ENCODE data around the gene DOCK2. TPM values are rescaled to one million over a fixed set of nuclear protein-coding genes. Genes with fewer than 3 reads are reported as not detected.

DOCK2 gene
- total RNA-seq, 1 donor, result 6.2 TPM

- peaks cover 17% of the 10 kb centered on the region for H3K4me1 ChIP-seq (ENCODE audit: insufficient read depth, low read length)
- H3K4me3 ChIP-seq (ENCODE audit: insufficient read depth, low read length), result no peak overlapping the region
- no peak overlapping the region for H3K4me2 ChIP-seq (ENCODE audit: insufficient read depth, low read length)
- H3K36me3 ChIP-seq (ENCODE audit: insufficient read depth, low read length), result no peaks in the 10 kb centered on the region
- H3K27ac ChIP-seq (ENCODE audit: low read depth, low read length), result no peak overlapping the region
- H3K79me2 ChIP-seq (ENCODE audit: insufficient read depth, low read length), result no peaks in the 10 kb centered on the region
- H4K20me1 ChIP-seq (ENCODE audit: insufficient read depth, low read length), result no peaks in the 10 kb centered on the region
- no peaks in the 10 kb centered on the region for H3K27me3 ChIP-seq (ENCODE audit: insufficient read depth, low read length)
- DNase-seq (ENCODE audit: insufficient read length, low spot score, missing footprints), result no peak
- no peak for TF ChIP-seq CTCF (IDR thresholded peaks at IDR 0.05; ENCODE audit: extremely low read depth, low read depth, low read length)
- no peaks in the 10 kb centered on the region for H3K9me3 ChIP-seq (ENCODE audit: low read depth, low read length)
- no peak overlapping the region for H2AFZ ChIP-seq (ENCODE audit: low read length)
Observed at GRCh38 chr5:169719360-169720314, 82.6 kb downstream of the DOCK2 start.

GRCh38 chr5:169721771-169722170 is 84.7 kb downstream of the DOCK2 start:
- no peaks in the 10 kb centered on the region for H3K36me3 ChIP-seq (ENCODE audit: insufficient read depth, low read length)
- H3K79me2 ChIP-seq (ENCODE audit: insufficient read depth, low read length), result no peaks in the 10 kb centered on the region
- DNase-seq (ENCODE audit: insufficient read length, low spot score, missing footprints), result no peak
- no peak for TF ChIP-seq CTCF (IDR thresholded peaks at IDR 0.05; ENCODE audit: extremely low read depth, low read depth, low read length)
- H3K4me1 ChIP-seq (ENCODE audit: insufficient read depth, low read length), result peaks cover 10% of the 10 kb centered on the region
- H3K27me3 ChIP-seq (ENCODE audit: insufficient read depth, low read length), result no peaks in the 10 kb centered on the region
- H3K27ac ChIP-seq (ENCODE audit: low read depth, low read length), result no peak overlapping the region
- no peaks in the 10 kb centered on the region for H3K9me3 ChIP-seq (ENCODE audit: low read depth, low read length)
- no peak overlapping the region for H2AFZ ChIP-seq (ENCODE audit: low read length)
- H4K20me1 ChIP-seq (ENCODE audit: insufficient read depth, low read length), result no peaks in the 10 kb centered on the region
- H3K4me2 ChIP-seq (ENCODE audit: insufficient read depth, low read length), result no peak overlapping the region
- H3K4me3 ChIP-seq (ENCODE audit: insufficient read depth, low read length), result no peak overlapping the region

- Histone ChIP-seq H3K4me1 (ENCODE audit: insufficient read depth, low read length) (no peaks in the 10 kb centered on the region), H3K4me3 (ENCODE audit: insufficient read depth, low read length) (no peak overlapping the region), H2AFZ (ENCODE audit: low read length) (no peak overlapping the region), H3K36me3 (ENCODE audit: insufficient read depth, low read length) (no peaks in the 10 kb centered on the region), H3K27me3 (ENCODE audit: insufficient read depth, low read length) (no peaks in the 10 kb centered on the region), H4K20me1 (ENCODE audit: insufficient read depth, low read length) (no peaks in the 10 kb centered on the region), H3K4me2 (ENCODE audit: insufficient read depth, low read length) (no peak overlapping the region), H3K27ac (ENCODE audit: low read depth, low read length) (no peak overlapping the region), H3K79me2 (ENCODE audit: insufficient read depth, low read length) (no peaks in the 10 kb centered on the region), H3K9me3 (ENCODE audit: low read depth, low read length) (no peaks in the 10 kb centered on the region)
- DNase-seq (ENCODE audit: insufficient read length, low spot score, missing footprints), result no peak
- no peak for TF ChIP-seq CTCF (IDR thresholded peaks at IDR 0.05; ENCODE audit: extremely low read depth, low read depth, low read length)
Observed at GRCh38 chr5:169723103-169723831, 86.2 kb downstream of the DOCK2 start.
